K562 (cell line): Measurements from ENCODE around the gene OMA1. TPM values are rescaled to one million over a fixed set of nuclear protein-coding genes. Genes with fewer than 3 reads are reported as not detected.

ENCODE experiments used
- ATAC-seq: fragments of 200-7000 bp; cut with Tn5 transposase; 3 replicates; pipeline ENCODE4 v1.9.1; 2020; ENCODE audit warnings: moderate library complexity
- BruUV-seq: library from RNA; stranded (reverse); fragments of 400-500 nt; replicated peaks from 2 replicates; lab custom pipeline; 2021; lab: Mats Ljungman, UMichigan
- CTCF ChIA-PET: fragments of 300-600 bp; formaldehyde crosslinking; extraction: SDS; loops from one replicate; lab custom pipeline; 2021; ENCODE audit warnings: low intra/inter-chr PET ratio; lab: Yijun Ruan, JAX
- POLR2A ChIA-PET: fragments of 300-600, 350-650 bp; sonication (Branson Sonifier 250); formaldehyde crosslinking; extraction: SDS; loops from one replicate; lab custom pipeline; 2021; ENCODE audit warnings: antibody characterized with exemption, inconsistent platforms; lab: Yijun Ruan, JAX
- DNase-seq, 4 experiments: peaks; one replicate each; pipeline versions ENCODE4 v3.0.0 to v3.0.0-alpha.2; 2011 to 2018; ENCODE audit warnings: low spot score in 3 of 4, mixed read lengths in 3 of 4; ENCODE audit errors: extremely low read depth in 1 of 4
- FAIRE-seq: peaks from 2 replicates; lab custom pipeline; 2011; peaks lifted over from hg19 to GRCh38; lab: Jason Lieb, UNC
- H2AFZ ChIP-seq: 2 replicates; pipeline ENCODE4 v1.6.0; 2011; ENCODE audit warnings: low read depth, low read length, control low read depth, inconsistent platforms
- H3K27ac ChIP-seq: fragments of 200-600 bp; 3 replicates; pipeline ENCODE4 v1.8.0; 2011; ENCODE audit warnings: low read depth, mild to moderate bottlenecking, control low read depth, inconsistent platforms, low read length, moderate library complexity, mixed read lengths; ENCODE audit errors: extremely low read depth
- H3K27me3 ChIP-seq, 2 experiments: fragments of 300-600 bp in 1 of 2; 2 replicates in 1 of 2; 3 replicates in 1 of 2; pipeline versions ENCODE4 v1.6.0 to v1.8.0; 2011; ENCODE audit warnings: inconsistent platforms in 2 of 2, low read length in 2 of 2, mild to moderate bottlenecking in 1 of 2, mixed read lengths in 1 of 2, moderate library complexity in 1 of 2; ENCODE audit not compliant: control insufficient read depth in 2 of 2, insufficient read depth in 2 of 2
- H3K36me3 ChIP-seq: fragments of 300-600 bp; 3 replicates; pipeline ENCODE4 v1.8.0; 2011; ENCODE audit warnings: mild to moderate bottlenecking, low read length, inconsistent platforms; ENCODE audit not compliant: control insufficient read depth, insufficient read depth
- H3K4me1 ChIP-seq, 2 experiments: fragments of 200-600 bp in 1 of 2; replicated peaks in 1 of 2; 2 replicates in 1 of 2; 3 replicates in 1 of 2; pipeline versions ENCODE4 v1.5.1 to v1.8.0; 2011; ENCODE audit warnings: inconsistent platforms in 2 of 2, low read length in 2 of 2, mild to moderate bottlenecking in 1 of 2, mixed read lengths in 1 of 2, moderate library complexity in 1 of 2; ENCODE audit not compliant: control insufficient read depth in 2 of 2, insufficient read depth in 2 of 2
- H3K4me2 ChIP-seq: 2 replicates; pipeline ENCODE4 v1.6.1; 2011; ENCODE audit warnings: low read length, control low read depth, inconsistent platforms, mixed read lengths; ENCODE audit not compliant: insufficient read depth
- H3K4me3 ChIP-seq: fragments of 200-600 bp; sonication (generic), shearing (Covaris generic); 2 replicates; pipeline ENCODE4 v1.5.1; 2016; ENCODE audit warnings: control low read depth, inconsistent platforms
- H3K79me2 ChIP-seq: fragments of 200-600 bp; 3 replicates; pipeline ENCODE4 v1.8.0; 2011; ENCODE audit warnings: low read length, inconsistent platforms; ENCODE audit not compliant: control insufficient read depth, insufficient read depth
- H3K9ac ChIP-seq, 2 experiments: 2 replicates each; pipeline versions ENCODE4 v1.6.0 to v1.6.1; 2011; ENCODE audit warnings: low read depth in 2 of 2, low read length in 2 of 2, control low read depth in 1 of 2, inconsistent platforms in 1 of 2, mild to moderate bottlenecking in 1 of 2, mixed read lengths in 1 of 2; ENCODE audit not compliant: insufficient read depth in 1 of 2
- H3K9me1 ChIP-seq: one replicate; pipeline ENCODE4 v1.6.0; 2011; ENCODE audit warnings: inconsistent platforms, mild to moderate bottlenecking, low read length, moderate library complexity; ENCODE audit not compliant: control insufficient read depth, insufficient read depth
- H3K9me3 ChIP-seq: replicated peaks from 2 replicates; pipeline ENCODE4 v1.5.1; 2011; ENCODE audit warnings: low read depth, low read length, inconsistent platforms; ENCODE audit not compliant: control insufficient read depth, insufficient read depth
- H4K20me1 ChIP-seq: replicated peaks from 2 replicates; pipeline ENCODE4 v1.6.1; 2011; ENCODE audit warnings: low read length, inconsistent platforms, mixed read lengths; ENCODE audit not compliant: control insufficient read depth, insufficient read depth
- GTF3C2 ChIP-seq: IDR thresholded peaks from 3 replicates; pipeline ENCODE4 v1.6.1; 2011; ENCODE audit warnings: borderline replicate concordance, mild to moderate bottlenecking, moderate library complexity; ENCODE audit not compliant: insufficient read length; ENCODE audit errors: extremely low read depth
- KDM2B ChIP-seq: fragments of 250-450 bp; sonication (Bioruptor Pico); IDR thresholded peaks from 2 replicates; pipeline ENCODE4 v1.8.0; 2021; ENCODE audit warnings: mild to moderate bottlenecking, moderate library complexity
- KLF13 ChIP-seq: fragments of 450-650 bp; IDR thresholded peaks from 2 replicates; pipeline ENCODE4 v1.6.1; 2016; ENCODE audit warnings: missing genetic modification characterization, low read depth, mild to moderate bottlenecking, missing compliant biosample characterization, moderate library complexity, borderline replicate concordance
- LEF1 ChIP-seq: fragments of 450-650 bp; IDR thresholded peaks from 2 replicates; pipeline ENCODE4 v1.6.1; 2016; ENCODE audit warnings: mild to moderate bottlenecking
- MTA2 ChIP-seq: fragments of 450-650 bp; IDR thresholded peaks from 2 replicates; pipeline ENCODE4 v1.6.1; 2016; ENCODE audit warnings: low read depth
- NCOA1 ChIP-seq: fragments of 450-650 bp; IDR thresholded peaks from 2 replicates; pipeline ENCODE4 v1.6.1; 2016; ENCODE audit warnings: low read depth
- NEUROD1 ChIP-seq: fragments of 150-350 bp; IDR thresholded peaks from 2 replicates; pipeline ENCODE4 v1.6.1; 2014; ENCODE audit warnings: borderline replicate concordance, low read length, low read depth; ENCODE audit not compliant: partially characterized antibody
- PRMT5 ChIP-seq: sonication (generic); formaldehyde crosslinking; IDR thresholded peaks from 2 replicates; pipeline ENCODE4 v1.5.0; 2020; ENCODE audit warnings: missing genetic modification reagents
- PRPF4 ChIP-seq: fragments of 200-400 bp; formaldehyde crosslinking; IDR thresholded peaks from one replicate; pipeline ENCODE4 v1.6.1; 2017; ENCODE audit warnings: low read length, low read depth, mild to moderate bottlenecking; ENCODE audit not compliant: insufficient read depth, poor library complexity, severe bottlenecking
- SAFB2 ChIP-seq: fragments of 200-400 bp; formaldehyde crosslinking; IDR thresholded peaks from 2 replicates; pipeline ENCODE4 v1.6.1; 2018; ENCODE audit warnings: borderline replicate concordance, low read length, low read depth, moderate library complexity; ENCODE audit not compliant: severe bottlenecking
- SMARCA4 ChIP-seq: fragments of 450-650 bp; IDR thresholded peaks from 2 replicates; pipeline ENCODE4 v1.6.1; 2016
- SMARCE1 ChIP-seq: fragments of 450-650 bp; IDR thresholded peaks from 2 replicates; pipeline ENCODE4 v1.7.1; 2016; ENCODE audit warnings: mild to moderate bottlenecking
- SNIP1 ChIP-seq: fragments of 450-650 bp; IDR thresholded peaks from 2 replicates; pipeline ENCODE4 v1.7.1; 2017; ENCODE audit warnings: low read depth, mild to moderate bottlenecking
- SUPT5H ChIP-seq: fragments of 450-650 bp; IDR thresholded peaks from 2 replicates; pipeline ENCODE4 v1.6.1; 2016
- TRIM28 ChIP-seq: fragments of 450-650 bp; IDR thresholded peaks from 2 replicates; pipeline ENCODE4 v1.6.1; 2017
- ZBTB12 ChIP-seq: fragments of 250-450 bp; sonication (Bioruptor Pico); IDR thresholded peaks from 2 replicates; pipeline ENCODE4 v1.4.0; 2020
- ZBTB2 ChIP-seq: fragments of 450-650 bp; IDR thresholded peaks from 2 replicates; pipeline ENCODE4 v1.6.1; 2016; ENCODE audit warnings: antibody characterized with exemption
- ZBTB34 ChIP-seq: fragments of 250-450 bp; sonication (Bioruptor Pico); IDR thresholded peaks from 2 replicates; pipeline ENCODE4 v1.8.0; 2021; ENCODE audit warnings: mild to moderate bottlenecking, moderate library complexity
- ZNF197 ChIP-seq: fragments of 200-800 bp; sonication (Bioruptor generic); IDR thresholded peaks from 2 replicates; pipeline ENCODE4 v1.6.1; 2016; ENCODE audit warnings: low read depth, missing genetic modification characterization, missing compliant biosample characterization
- in situ Hi-C: fragments of 300-500 bp; cut with MboI; formaldehyde crosslinking; loops from 4 replicates; pipeline ENCODE4 v1.15.0; 2018; ENCODE audit warnings: inconsistent platforms, mixed read lengths
- intact Hi-C: fragments of 100-400 bp; cut with micrococcal nuclease; formaldehyde crosslinking; loops from 2 replicates; pipeline ENCODE4 v1.14.2; 2022
- polyA plus RNA-seq, 8 experiments: library from polyadenylated mRNA; depleted of rRNA in 4 of 8; stranded (reverse) in 5 of 8; unstranded in 3 of 8; fragments of >200 nt; fragmentation: Nextera tagmentation in 2 of 8; fragmentation: Illumina TruSeq in 1 of 8; extraction: Ambion mirVana in 2 of 8; extraction: Trizol in 1 of 8; gene quantifications; 2 replicates each; pipeline versions ENCODE4 v1.2.1 to v1.2.3, GENCODE V29; 2011 to 2014; ENCODE audit warnings: inconsistent platforms in 1 of 8, missing spikeins in 1 of 8
- total RNA-seq, 7 experiments: library from RNA; depleted of rRNA in 6 of 7; stranded (reverse); fragments of >200 nt in 6 of 7; fragmentation: Illumina TruSeq in 2 of 7; extraction: Trizol in 2 of 7; gene quantifications; 2 replicates each; pipeline versions ENCODE4 v1.2.1 to v1.2.3, GENCODE V29; 2011 to 2021; ENCODE audit warnings: low replicate concordance in 1 of 7

Gene OMA1
- total and polyA plus RNA-seq, 9 of the 15 experiments (the other 6 are each of a cell fraction or from before 2014, with no cell fraction given): 16.6 to 51.5 (median 33.5) TPM

- ChIA-PET POLR2A (interaction anchor here (0.6 kb wide), 1 partner anchor 137 kb away, joined by 3 read pairs; no protein-coding TSS in a partner anchor), CTCF (no interaction called here)
- Histone ChIP-seq H3K9me3 (no peaks in the 10 kb centered on the region), H4K20me1 (no peaks in the 10 kb centered on the region), H3K36me3 (peaks cover 6% of the 10 kb centered on the region; the same call in 1 of the 3 replicates), H3K9ac (no peak overlapping the region), H3K27ac (no peak overlapping the region), H3K4me2 (no peak overlapping the region), H3K79me2 (no peaks in the 10 kb centered on the region), H2AFZ (no peak overlapping the region), H3K4me3 (no peak overlapping the region), H3K9me1 (no peaks in the 10 kb centered on the region), H3K4me1 (no peaks in the 10 kb centered on the region), H3K27me3 (no peaks in the 10 kb centered on the region)
- in situ Hi-C loops (loop anchor here (5.0 to 25.0 kb wide), 2 partner anchors 133 to 1248 kb away; no protein-coding TSS in a partner anchor), intact Hi-C loops (loop anchor here (10.0 kb wide), 1 partner anchor 251 kb away; no protein-coding TSS in a partner anchor)
- ATAC-seq (no peak), DNase-seq (no peak), FAIRE-seq (no peak)
- BruUV-seq: no TSS peak
- no peak for TF ChIP-seq SAFB2
- TF ChIP-seq MTA2: no peak
- TF ChIP-seq ZBTB34 (CRISPR knock-in tag): no peak
- no peak for TF ChIP-seq ZBTB2
- TF ChIP-seq SUPT5H: no peak
- TF ChIP-seq ZBTB12 (CRISPR knock-in tag): no peak
- TF ChIP-seq ZNF197 (CRISPR knock-in tag): no peak
- no peak for TF ChIP-seq LEF1
- TF ChIP-seq SMARCE1: no peak
- TF ChIP-seq KLF13: no peak
- TF ChIP-seq GTF3C2: no peak
- TF ChIP-seq PRMT5: no peak
- TF ChIP-seq KDM2B (CRISPR knock-in tag): no peak
- TF ChIP-seq NEUROD1: no peak
- TF ChIP-seq SMARCA4: no peak
- no peak for TF ChIP-seq PRPF4
- no peak for TF ChIP-seq NCOA1
- TF ChIP-seq TRIM28: no peak
- no peak for TF ChIP-seq SNIP1
Observed at GRCh38 chr1:58513956-58514355, 32.6 kb downstream of the OMA1 start.
